ENCODE results near the gene DDAH1.

DNA sequence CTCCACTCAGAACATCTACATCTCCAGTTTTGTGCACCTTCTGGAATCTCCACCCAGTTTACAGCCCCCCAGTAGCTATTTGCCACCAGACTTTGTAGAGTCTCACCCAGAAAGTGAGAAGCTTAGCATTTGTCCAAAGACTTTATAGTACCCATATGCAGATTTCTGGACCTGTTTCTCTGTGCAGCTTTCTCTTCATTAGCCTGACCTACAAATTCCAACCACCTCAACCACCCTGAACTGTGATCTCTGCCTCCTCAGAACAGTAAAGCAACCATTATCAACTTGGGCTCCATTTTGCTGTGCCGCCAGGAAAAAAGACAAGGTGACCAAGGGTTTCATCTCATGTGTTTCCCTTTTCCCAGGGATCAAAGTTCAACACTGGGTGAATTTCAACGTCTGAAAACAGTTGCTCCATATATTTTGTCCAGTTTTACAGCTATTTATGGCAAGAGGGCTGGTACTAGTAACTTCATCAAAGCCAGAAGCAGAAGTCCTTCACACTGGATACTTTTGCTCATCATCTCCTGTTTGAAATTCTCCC, 36.5 kb upstream of the DDAH1 start:
- TF ChIP-seq RAD21 (IDR thresholded peaks at IDR 0.05) (no peak), FOXA1 (IDR thresholded peaks at IDR 0.05) (no peak), SP1 (IDR thresholded peaks at IDR 0.05) (no peak), TAF1 (conservative IDR thresholded peaks at IDR 0.05) (no peak), EGR1 (IDR thresholded peaks at IDR 0.05; ENCODE audit: low read depth in 2 of 2) (no peak), REST (IDR thresholded peaks at IDR 0.05) (no peak), YY1 (IDR thresholded peaks at IDR 0.05) (no peak), JUND (IDR thresholded peaks at IDR 0.05) (no peak), ATF3 (IDR thresholded peaks at IDR 0.05) (no peak), RXRA (IDR thresholded peaks at IDR 0.05) (no peak), GABPA (IDR thresholded peaks at IDR 0.05 in 1 of 2, conservative IDR thresholded peaks at IDR 0.05 in 1 of 2) (no peak)
- TF ChIP-seq, protein P1, sequence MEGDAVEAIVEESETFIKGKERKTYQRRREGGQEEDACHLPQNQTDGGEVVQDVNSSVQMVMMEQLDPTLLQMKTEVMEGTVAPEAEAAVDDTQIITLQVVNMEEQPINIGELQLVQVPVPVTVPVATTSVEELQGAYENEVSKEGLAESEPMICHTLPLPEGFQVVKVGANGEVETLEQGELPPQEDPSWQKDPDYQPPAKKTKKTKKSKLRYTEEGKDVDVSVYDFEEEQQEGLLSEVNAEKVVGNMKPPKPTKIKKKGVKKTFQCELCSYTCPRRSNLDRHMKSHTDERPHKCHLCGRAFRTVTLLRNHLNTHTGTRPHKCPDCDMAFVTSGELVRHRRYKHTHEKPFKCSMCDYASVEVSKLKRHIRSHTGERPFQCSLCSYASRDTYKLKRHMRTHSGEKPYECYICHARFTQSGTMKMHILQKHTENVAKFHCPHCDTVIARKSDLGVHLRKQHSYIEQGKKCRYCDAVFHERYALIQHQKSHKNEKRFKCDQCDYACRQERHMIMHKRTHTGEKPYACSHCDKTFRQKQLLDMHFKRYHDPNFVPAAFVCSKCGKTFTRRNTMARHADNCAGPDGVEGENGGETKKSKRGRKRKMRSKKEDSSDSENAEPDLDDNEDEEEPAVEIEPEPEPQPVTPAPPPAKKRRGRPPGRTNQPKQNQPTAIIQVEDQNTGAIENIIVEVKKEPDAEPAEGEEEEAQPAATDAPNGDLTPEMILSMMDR (IDR thresholded peaks at IDR 0.05; ENCODE audit: low read depth, low read length, missing input control): no peak
- TF ChIP-seq, protein P2, sequence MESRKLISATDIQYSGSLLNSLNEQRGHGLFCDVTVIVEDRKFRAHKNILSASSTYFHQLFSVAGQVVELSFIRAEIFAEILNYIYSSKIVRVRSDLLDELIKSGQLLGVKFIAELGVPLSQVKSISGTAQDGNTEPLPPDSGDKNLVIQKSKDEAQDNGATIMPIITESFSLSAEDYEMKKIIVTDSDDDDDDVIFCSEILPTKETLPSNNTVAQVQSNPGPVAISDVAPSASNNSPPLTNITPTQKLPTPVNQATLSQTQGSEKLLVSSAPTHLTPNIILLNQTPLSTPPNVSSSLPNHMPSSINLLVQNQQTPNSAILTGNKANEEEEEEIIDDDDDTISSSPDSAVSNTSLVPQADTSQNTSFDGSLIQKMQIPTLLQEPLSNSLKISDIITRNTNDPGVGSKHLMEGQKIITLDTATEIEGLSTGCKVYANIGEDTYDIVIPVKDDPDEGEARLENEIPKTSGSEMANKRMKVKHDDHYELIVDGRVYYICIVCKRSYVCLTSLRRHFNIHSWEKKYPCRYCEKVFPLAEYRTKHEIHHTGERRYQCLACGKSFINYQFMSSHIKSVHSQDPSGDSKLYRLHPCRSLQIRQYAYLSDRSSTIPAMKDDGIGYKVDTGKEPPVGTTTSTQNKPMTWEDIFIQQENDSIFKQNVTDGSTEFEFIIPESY (IDR thresholded peaks at IDR 0.05): no peak
- TF ChIP-seq, protein P3, sequence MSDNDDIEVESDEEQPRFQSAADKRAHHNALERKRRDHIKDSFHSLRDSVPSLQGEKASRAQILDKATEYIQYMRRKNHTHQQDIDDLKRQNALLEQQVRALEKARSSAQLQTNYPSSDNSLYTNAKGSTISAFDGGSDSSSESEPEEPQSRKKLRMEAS (IDR thresholded peaks at IDR 0.05): no peak
